NCI-H82 treated with DMSO at 0.1 percent for 48 hours (cell line): ENCODE data around the gene SYCE3.

Source experiments
- DNase-seq: peaks from one replicate; lab custom pipeline; 2025; ENCODE audit not compliant: unreplicated experiment; lab: John Stamatoyannopoulos, UW

Gene SYCE3

DNA sequence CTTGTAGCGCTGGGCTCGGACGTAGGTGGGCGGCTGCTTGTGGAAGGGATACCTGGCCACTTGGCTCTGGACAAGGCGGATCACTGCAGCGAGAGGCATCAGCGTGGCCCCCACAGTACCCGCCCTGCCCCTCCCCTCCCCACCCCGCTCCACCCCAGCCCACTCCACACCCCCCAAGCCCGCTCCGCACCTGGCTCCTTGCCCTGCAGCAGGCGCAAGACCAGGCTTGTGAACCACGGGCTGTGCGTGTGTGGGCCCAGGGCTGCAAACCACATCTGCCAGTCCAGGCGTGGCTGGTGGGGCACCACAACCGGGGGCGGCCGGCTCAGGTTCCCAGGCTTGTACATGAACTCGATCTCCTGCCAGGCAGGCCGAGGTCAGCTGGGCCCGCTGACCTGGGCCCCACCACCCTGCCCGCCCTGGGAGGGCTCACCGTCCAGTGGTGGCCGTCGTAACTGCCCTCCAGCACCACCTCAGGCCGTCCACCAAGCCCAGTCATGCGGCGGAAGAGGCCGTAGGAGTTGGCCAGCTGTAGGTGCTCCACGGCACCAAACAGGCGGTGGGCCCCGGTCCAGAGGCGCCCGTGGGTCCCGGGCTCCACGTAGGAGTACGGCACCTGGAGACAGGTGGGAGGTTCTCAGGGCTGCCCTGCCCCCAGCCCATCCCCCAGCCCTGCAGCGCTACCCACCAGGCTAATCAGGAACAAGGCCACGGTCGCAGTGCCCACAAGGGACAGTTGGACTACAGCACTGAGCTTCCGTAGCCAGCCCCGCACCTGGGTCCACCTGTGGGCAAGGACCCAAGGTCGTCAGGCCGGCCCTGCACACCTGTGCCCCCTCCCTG, 58.1 kb downstream of the SYCE3 start:
- DNase-seq = no peak

GRCh38 chr22:50503475-50504145, 59.1 kb downstream of the SYCE3 start:
- DNase-seq = no peak

DNA sequence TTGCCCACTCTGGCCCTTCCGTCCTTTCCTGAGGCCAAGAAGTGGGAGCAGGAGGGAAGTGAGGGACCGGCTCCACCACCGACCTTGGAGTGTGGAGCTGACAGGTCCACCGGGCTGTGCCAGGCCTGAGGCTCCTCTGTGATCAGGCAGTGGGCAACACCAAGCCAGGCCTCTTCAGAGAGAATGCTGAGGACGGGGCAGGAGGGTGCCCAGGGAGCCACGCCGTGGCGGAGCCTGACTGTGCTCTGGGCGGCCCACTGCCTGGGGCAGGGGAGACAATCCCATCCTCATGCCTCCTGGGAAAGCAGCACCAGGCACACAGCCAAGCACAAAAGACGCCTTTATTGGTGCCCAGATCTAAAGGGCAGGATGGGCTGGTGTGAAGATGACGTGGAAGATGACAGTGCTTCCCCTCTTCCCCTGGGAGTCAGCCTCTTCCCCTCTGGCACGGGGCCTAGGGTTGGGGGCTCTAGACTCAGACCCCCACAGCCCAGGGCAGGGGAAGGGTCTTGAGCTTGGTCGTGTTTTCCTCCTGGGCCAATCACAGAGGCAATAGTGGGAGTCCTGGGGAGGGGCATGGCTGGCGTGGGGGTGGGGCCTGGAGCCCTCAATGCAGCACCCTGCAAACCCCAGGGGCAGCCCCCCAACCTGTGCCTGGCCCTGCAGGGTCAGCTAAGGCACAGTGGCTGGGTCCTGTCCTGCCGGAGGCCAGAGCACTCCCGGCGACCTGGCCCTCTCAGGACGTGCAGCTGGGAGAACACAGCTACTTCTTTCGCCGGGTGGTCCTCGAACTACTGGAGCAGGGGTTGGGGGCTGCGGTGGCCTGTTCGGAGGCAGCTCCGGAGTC, 59.9 kb downstream of the SYCE3 start:
- DNase-seq = no peak

DNA sequence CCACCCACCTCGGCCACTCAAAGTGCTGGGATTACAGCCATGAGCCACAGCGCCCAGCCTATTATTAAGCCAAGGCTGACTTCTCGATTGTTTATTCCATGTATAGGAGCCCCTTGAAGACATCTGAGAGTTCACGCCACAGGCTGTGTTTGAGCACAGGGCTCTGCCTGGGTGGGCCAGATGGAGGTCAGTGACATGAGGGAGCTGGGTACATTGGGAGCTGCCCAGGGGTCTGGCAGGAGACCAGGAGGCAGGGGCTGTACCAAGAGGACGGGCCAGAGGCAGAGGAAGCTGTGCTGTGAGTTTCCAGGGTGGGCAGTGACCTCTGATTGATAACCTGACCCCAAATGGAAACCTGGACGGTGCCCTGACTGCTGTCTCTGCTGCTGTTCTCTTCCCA, 60.6 kb downstream of the SYCE3 start:
- no peak for DNase-seq
